T-helper 1 cell treated with Interleukin-12 subunit alpha and Interleukin-12 subunit beta and Interleukin-4 antibody, amounts not matched to agents 30 ng/mL and 1 ng/mL, for 36 hours (primary cell): ENCODE measurements around the gene SND1. TPM values are rescaled to one million over a fixed set of nuclear protein-coding genes. Genes with fewer than 3 reads are reported as not detected.
"Not testable (repeated sequence)": the region's sequence is repeated elsewhere in the genome, so short reads cannot be mapped to it uniquely, and the experiment has no call there.

Source experiments
- intact Hi-C: fragments of 100-400 bp; cut with micrococcal nuclease; formaldehyde crosslinking; loops from one replicate; pipeline ENCODE4 v1.15.1; 2024
- total RNA-seq: library from RNA; stranded (reverse); gene quantifications from 2 replicates; pipeline ENCODE4 v1.2.3, GENCODE V29; 2022

Gene SND1
- total RNA-seq, 1 donor from 2014 or later: 250 TPM

DNA sequence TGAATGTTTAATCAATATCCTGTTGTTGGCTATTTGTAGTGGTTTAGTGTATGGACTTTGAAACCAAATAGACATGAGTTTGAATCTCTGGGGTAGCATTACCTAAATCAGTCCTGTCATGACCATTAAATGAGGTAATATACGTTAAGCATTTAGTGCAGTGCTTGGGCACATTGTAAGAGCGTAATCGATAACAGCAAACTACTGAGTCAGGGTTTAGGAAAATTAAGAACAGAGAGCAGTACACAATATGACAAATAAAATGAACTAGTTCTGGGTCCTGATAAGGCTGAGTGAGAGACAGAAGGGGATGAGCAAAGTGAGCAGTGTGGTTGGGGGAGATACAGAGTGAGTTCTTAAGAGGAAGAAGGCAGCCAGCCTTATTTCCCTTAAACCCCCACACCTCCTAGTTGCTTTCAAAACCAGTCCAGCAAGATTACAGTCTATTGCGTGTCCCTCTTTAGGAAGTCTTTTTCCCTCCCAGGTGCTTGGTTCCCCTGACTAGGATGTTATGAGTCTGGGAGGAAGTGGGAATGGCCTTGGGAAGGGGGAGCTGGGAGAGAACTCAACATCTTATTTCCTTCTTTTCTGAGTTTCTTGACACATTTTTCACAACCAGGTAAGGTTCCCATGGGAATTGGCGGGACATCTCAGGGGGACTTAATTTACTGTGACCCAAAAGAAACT is 171.0 kb downstream of the SND1 start:
- intact Hi-C loops: no loop called here

DNA sequence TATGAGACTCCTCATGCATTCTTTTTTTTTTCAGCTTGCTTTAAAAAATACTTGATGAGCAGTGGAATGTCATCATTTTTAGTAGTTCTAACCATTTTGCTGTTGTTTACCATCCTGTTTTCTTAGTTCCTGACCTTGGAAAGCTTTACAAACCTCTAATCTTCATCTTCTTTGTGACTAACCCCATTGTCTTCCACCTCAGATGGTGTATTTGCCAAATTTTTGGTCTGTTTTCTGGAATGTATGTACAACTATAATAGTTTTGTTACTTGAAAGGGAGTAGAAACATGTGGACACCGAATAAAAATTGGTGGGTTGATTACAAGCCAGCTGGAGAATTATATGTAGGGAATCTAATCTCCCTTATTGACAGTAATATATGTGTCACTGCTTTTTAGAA is 172.7 kb downstream of the SND1 start:
- intact Hi-C loops: no loop called here

DNA sequence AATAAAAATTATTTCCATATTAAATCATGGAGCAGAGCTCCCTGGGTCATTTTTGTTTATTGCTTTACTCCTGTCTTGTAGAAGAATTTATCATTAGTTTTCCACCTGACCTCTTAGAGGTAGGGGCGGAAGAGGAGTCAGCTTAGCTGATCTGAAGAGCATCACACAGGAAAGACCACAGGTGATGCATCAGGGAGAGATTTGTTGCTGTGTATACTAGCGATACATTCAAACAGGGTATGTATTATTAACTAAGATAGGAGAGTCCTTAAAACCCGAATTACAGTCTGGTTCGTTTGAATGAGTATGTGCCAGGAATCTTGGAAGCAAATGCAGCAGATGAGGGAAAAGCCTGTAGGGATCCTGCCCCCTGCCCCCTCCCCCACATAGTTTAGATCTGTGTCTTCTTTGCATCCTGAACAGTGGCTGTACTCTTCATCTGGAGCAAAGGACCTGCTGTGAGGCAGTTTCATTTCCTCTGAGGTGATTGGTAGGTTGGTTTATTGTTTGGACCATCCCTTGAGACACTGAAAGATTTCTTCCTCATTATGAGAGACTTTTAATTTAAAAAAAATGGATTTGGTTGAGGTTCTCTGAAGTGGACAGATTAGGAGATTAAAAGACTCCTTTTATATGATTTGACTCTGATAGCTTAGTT is 177.0 kb downstream of the SND1 start:
- intact Hi-C loops: no loop called here

DNA sequence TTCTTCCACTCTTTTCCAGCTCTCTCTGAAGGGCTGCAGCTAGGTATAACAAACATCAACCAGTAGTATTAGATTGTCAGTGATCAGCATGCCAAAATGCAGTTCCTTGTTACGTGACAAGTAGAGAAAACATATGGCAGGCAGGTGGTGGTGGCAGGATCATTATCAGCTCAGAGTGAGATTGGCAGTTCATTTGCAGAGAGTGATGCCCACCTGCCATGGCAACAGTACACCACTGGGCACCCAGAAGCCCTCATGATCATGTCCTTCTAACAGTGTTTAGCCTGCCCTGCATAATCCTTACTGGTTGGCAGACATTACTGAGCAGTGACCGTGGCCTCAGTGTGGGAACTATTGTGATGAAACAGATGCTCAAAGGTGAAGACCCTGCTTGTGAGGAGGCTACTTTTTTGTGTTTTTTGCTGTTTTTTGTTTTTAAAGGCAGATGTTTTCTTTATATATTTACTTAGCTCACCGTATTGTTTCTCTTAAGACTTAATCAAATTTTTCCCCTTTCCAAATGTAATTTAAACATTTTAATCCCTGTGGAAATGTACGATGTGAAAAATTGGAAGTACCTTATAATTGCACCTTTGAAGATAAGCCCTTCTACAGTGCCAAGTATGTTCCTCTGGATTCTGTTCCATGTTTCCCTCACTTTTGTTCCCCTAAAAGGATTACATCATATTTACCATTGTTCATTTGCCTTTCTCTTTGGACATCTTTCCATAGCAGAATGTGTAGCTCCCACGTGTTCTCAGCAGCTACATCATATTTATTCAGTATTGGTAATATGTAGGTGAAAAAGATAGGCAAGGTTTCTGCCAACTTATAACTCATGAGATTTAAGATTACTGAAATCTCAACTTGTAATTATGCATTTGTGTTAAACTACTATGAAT is 179.6 kb downstream of the SND1 start:
- intact Hi-C loops: no loop called here

DNA sequence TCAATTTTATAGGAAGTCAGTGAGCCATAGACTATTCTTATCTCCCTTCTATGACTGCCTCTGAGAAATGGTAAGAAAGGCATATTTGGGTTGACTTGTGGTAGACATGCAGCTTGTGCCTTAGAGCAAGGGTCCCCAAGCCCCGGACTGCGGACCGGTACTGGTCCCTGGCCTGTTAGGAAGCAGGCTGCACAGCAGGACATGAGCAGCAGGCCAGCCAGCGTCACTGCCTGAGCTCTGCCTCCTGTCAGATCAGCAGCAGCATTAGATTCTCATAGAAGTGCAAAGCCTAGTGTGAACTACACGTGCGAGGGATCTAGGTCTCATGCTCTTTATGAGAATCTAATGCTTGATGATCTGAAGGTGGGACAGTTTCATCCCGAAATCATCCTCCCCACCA is 180.6 kb downstream of the SND1 start:
- intact Hi-C loops: no loop called here

DNA sequence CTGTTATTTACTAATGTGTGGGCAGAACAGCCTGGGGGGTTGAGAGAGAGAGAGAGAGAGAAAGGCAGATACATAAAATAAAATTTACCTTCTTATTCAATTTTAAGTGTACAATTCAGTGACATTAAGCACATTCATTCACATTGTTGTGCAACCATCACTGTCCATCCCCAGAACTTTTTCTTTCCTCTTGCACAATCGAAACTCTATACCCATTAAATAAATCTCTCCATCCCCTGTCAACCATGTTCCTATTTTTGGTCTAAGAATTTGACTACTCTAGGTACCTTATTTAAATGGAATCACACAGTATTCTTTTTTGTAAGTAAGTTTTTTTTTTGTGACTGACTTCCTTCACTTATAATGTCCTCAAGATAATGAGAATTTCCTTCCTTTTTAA is 181.6 kb downstream of the SND1 start:
- intact Hi-C loops: no loop called here

DNA sequence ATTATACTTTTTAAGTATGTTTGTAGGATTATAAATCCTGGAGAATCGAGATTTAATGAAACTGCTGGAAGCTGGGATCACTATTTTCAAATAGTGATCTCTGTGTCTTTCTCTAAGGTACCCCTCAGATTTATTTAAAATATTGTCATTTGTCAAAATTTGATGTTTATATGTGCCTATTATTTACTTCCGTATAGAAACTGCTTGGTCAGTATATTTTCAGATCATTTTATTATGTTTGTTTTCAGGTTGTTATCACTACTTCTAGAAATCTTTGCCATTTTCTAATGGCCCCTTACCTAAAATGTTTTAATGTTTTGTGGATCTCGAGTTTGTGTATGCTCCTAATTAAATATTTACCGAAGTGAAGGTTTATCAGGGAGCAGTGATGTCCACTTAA is 183.7 kb downstream of the SND1 start:
- intact Hi-C loops: no loop called here

DNA sequence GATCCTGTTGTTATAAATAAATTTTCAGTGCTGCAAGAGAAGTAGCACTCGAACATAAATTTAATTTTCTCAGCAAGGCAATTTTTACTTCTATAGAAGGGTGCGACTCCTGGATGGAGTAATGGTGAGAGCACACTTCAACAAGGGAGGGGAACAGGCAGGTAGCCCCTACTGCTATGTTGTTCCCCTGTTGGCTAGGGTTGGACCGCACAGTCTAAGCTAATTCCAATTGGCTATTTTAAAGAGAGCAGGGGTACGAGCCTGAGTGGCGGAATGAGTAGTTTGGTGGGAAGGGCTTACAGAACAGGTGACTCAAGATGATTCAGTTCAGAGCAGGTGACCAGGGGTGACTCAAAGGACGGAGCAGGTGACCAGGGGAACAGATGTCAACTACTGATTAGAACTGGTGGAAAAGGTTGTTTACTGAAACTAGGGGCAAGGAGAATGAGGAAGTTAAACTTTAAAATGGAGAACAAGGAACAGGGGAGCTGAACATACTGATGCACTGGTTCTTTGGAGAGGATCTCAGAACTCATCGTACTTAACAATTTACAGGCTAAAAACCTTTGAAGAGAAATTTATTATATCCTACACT is 185.9 kb downstream of the SND1 start:
- intact Hi-C loops: not testable (repeated sequence)

DNA sequence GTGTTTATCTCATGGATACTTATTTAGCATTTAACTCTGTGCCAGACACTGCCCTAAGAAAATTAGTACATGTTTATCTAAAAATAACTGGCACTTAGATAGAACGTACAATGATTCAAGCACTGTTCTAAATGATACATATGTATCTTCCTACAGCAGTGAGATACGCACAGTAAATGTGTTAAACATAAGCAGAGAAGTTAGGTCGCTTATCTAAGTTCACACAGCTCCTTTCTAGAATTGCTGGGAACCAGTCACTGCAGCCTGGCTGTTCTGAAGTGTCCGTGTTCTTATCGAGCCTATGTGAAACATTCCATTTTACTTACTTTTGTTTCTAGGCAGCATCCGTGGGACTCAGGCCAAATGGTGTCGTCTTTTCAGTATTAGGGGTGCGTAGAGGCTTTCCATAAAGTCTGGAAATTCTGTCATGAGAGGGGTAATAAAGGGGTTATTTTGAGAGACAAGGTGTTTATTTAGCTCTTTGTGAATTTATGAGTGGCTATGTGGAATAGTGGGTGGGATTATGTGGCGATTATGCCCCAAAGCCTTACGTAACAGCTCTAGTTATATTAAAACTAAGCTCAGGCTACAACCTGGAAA is 186.9 kb downstream of the SND1 start:
- intact Hi-C loops: no loop called here

DNA sequence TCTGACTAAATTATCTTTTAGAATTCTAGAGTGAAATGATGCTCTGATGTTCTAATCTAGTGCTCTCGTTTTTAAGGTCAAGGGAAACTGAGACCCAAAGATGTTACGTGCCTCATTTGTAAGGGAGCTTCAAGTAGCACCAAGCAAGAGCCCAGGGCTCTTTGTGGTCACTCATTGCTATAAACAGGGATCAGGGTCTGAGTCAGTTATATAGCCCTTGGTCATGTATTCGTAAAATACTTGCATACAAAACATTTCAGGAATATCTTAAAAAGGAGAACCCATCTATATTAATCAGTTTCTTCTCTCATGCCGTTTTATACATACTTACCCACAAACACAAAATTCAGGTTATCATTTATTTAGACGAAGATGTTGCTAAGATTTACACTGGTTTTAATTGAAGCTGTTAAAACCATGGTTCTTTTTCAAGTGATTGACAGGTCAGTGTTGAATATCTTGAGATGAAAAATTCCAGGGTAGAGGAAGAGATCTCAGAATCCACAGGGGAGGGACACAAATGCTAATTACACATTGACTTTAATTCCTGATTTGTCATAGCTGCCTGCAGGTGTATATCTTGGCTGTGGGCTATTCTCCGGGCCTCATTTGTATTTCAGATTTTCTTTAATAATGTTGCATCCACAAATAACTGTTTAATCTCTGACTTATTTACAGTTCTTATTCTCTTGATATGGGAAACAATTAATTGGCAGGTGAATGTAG is 188.4 kb downstream of the SND1 start:
- intact Hi-C loops: no loop called here

DNA sequence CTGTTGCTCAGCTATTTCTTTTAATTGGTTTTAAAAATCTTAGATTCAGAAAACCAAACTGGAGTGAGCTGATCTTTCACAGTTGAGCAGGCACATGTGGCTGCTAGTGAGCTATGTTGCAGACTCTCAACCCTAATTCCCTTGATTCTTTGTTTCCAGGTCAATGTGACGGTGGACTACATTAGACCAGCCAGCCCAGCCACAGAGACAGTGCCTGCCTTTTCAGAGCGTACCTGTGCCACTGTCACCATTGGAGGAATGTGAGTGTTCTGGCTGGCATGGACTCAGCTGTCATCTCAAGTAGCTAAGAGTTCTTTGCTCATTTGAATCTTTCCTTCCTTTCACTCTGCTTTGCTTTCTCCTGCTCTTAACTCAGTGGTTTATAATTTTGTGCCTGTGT is 192.2 kb downstream of the SND1 start:
- intact Hi-C loops: no loop called here

DNA sequence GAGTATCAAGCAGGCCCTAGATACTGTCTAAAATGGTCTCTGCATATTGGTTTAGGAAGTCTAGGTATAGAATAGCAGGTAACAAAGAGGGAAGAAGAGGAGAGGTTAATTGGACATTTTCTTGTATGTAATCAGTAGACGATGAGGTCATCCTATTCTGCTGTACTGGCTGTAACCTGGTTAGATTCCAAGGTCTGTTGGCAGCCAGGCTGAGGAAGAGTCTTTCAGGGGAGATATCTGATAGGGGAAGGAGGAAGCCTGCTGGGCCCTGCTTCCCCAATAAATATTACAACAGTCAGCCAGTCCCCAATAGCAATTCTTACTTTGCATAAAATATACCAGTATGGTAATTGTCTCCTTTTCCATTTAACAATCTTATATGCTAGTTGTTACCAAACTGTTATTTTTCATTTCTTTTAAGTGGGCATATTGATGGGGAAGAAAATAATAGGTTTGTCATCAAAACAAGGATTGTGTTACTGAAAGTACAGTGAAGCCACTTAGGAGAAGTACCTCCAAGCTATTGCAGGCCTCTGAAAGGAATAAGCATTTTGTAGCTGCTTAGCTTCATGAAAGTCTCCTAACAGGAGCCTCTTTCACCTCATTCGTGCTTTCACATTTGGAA is 192.8 kb downstream of the SND1 start:
- intact Hi-C loops: no loop called here

DNA sequence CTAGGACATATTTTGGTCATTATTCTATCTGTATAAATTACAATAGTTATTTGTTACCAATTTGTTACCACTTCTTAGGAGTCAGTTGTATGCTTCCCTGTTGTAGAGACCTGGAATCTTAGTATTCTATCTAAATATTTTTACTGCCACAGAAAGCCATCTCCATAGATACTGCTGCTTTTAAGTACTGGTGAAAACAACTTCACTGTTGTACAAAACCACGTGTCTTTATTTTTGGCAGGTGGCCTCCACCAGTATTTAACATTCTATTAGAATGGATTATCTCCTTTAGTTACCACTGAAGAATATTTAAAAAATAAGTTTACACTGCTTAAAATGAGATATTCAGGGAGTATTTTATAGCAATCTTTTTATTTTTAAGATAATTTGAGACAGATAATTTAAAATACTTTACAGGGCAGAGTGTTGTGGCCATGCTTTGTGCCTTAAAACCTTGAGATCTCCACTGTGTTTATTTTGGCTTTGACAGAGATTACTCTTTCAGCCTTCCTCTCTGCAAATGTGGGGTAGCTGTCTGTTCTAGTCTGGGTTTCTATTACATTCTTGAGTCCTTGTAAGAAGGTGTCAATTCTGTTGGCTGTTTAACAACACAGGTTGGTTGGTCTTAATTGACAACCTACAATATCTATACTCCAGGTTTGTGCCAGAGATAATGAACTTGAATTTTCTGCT is 193.7 kb downstream of the SND1 start:
- intact Hi-C loops: no loop called here

DNA sequence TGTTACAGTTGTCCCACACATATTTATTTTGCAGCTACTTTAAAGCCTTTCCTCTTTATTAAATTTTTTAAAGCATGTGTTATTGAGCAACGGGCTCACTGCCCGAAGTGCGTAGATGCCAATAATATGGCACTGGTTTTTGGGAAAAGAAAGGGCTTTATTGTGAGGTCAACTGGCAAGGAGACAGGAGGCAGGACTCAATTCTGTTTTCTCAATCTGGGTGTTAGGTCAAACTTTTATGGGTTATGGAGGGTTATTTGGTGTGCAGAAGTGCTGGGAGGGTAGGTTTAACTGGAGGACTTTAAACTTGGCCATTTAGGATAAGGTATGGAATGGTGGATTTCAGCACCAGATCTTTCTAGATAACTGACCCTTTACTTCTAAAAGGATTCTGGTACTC is 195.6 kb downstream of the SND1 start:
- intact Hi-C loops: no loop called here

DNA sequence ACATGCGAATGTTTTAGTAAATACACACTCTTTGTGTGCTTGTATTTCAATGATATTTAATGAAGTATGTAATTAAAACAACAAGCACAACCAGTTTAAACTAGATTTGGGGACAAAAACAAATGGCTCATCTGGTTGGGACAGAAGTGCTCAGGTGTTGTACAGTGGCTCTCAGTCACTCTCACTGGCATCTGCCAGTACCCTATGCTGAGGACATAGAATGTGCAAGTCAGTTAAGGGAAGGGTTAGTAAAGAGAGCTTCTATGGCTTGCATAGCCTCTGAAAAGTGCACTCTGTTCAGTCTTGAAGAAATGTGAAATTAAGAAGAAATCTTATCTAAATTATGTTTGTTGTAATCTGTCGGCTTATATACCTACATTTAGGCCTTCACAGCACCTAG is 196.2 kb downstream of the SND1 start:
- intact Hi-C loops: no loop called here

DNA sequence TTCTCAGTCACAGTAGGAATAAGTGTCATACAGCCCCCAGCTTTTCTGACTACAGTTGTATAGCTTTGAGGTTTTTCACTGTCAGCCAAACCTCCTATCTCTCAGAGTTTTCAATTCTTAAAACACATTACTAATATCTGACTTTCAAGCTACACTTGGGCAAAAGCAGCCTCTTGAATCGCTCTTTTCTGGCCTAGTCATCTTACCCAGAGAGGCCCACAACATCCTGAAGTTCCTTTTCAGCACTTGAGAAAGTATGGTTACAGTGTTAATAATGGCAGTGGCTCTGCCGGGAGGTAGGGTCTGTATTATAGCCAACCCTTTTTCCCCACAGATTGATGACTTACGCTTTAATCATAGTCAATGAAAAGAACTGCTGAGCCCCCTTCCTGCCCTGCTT is 198.2 kb downstream of the SND1 start:
- intact Hi-C loops: no loop called here

DNA sequence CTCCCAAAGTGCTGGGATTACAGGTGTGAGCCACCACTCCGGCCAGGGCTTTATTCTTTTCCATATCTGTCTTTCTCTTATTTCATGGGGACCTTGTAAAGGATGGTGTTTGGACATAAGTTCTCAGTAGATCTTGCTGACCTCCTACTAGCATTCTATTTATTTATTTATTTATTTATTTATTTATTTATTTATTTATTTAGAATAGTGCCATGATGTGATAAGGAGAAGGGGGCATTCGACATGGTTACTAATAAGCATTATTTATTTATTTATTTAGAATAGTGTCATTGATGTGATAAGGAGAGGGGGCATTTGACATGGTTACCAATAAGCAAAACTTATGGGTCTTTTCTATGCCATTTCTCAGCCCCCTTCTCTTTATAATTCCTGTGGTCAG is 202.4 kb downstream of the SND1 start:
- intact Hi-C loops: no loop called here

DNA sequence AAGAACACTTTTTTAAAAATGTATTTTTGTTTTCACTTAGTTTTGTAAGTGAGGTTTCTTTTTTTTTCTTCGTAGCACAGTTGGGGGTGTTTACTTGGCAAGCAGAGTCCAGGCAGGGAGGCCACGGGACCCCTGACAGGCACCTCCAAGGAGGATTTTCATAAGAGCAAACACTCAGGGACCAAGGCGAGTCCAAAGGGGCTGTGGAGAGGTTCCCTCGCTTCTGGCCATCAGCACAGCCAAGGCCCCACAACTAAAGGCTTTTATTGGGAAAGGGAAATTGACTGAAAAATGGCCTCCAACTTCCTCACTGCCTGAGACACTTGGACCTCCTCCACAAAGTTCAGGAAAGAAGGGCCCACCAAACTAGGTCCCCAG is 205.5 kb downstream of the SND1 start:
- intact Hi-C loops: loop anchor here (2.0 to 5.0 kb wide), 2 partner anchors 175 to 250 kb away; no protein-coding TSS in a partner anchor

DNA sequence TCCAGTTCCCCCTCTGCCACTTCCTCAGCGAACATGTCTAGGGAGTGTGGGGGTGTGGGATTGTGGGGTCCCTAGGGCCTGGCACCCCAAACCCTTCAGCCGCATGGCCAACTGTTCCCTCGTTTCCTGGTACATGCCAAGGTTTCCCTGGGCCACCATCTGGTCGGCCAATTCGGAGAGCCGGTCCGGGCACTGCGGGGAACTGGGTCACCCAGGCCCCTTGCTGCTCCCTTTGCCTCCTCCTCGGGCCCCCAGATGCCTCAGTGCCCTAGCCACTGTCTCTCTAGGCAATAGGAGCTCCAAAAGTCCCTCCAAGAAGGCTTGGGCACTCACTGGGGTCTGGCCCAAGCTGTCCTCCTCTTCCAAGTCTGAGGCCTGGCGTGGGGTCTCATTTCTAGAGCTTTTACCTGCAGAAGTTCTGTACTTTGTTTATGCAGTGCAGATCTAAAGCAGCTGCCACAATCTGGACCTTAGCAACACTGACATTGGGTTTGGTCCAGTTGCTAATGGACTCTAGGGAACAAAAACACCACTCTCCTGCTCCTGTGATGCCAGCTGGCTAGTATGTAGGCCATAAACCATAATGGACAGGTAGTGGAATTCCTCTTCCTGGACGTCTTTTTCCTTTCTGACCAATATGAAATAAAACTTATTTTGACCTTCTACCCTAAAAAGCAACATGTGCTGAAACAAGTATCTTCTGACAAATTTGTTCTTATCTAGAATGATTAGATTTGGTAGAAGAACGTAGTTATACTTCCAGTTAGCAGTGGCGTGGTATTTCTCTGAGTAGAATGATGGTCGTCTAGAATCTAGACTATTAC is 206.3 kb downstream of the SND1 start:
- intact Hi-C loops: loop anchor here (5.0 kb wide), 1 partner anchor 249 kb away; no protein-coding TSS in a partner anchor
